GM23338 (cell line): Measurements from ENCODE around the gene PHRF1.

Experiments
- CTCF ChIP-seq, 2 experiments: fragments of 200-600 bp in 1 of 2; sonication (generic) in 1 of 2; conservative IDR thresholded peaks; 2 replicates each; pipeline versions ENCODE4 v1.5.1 to v1.6.1; 2016 to 2017; ENCODE audit warnings: antibody characterized with exemption in 2 of 2, low read depth in 2 of 2, mild to moderate bottlenecking in 2 of 2, moderate library complexity in 1 of 2
- EZH2phosphoT487 ChIP-seq: fragments of 200-600 bp; sonication (generic); IDR thresholded peaks from one replicate; pipeline ENCODE4 v1.8.1; 2018; ENCODE audit warnings: antibody characterized with exemption; ENCODE audit not compliant: unreplicated experiment
- POLR2AphosphoS5 ChIP-seq: IDR thresholded peaks from 2 replicates; pipeline ENCODE4 v1.6.1; 2016; ENCODE audit warnings: antibody characterized with exemption, low read depth
- REST ChIP-seq: IDR thresholded peaks from one replicate; pipeline ENCODE4 v1.6.1; 2018; ENCODE audit warnings: antibody characterized with exemption; ENCODE audit not compliant: unreplicated experiment

- no peak for TF ChIP-seq CTCF (conservative IDR thresholded peaks at IDR 0.05; ENCODE audit: low read depth in 2 of 2)
- no peak for TF ChIP-seq EZH2phosphoT487
- no peak for TF ChIP-seq POLR2AphosphoS5
- TF ChIP-seq REST = no peak
Measured at GRCh38 chr11:607020-607780, 30.9 kb downstream of the PHRF1 start.
